ENCODE results near the gene TAOK1. TPM values are rescaled to one million over a fixed set of nuclear protein-coding genes. Genes with fewer than 3 reads are reported as not detected.

The TAOK1 gene
- total and polyA plus RNA-seq, 10 of the 15 experiments (the other 5 are each of a cell fraction or from before 2014, with no cell fraction given): 2.0 to 27.1 (median 11.8) TPM

DNA sequence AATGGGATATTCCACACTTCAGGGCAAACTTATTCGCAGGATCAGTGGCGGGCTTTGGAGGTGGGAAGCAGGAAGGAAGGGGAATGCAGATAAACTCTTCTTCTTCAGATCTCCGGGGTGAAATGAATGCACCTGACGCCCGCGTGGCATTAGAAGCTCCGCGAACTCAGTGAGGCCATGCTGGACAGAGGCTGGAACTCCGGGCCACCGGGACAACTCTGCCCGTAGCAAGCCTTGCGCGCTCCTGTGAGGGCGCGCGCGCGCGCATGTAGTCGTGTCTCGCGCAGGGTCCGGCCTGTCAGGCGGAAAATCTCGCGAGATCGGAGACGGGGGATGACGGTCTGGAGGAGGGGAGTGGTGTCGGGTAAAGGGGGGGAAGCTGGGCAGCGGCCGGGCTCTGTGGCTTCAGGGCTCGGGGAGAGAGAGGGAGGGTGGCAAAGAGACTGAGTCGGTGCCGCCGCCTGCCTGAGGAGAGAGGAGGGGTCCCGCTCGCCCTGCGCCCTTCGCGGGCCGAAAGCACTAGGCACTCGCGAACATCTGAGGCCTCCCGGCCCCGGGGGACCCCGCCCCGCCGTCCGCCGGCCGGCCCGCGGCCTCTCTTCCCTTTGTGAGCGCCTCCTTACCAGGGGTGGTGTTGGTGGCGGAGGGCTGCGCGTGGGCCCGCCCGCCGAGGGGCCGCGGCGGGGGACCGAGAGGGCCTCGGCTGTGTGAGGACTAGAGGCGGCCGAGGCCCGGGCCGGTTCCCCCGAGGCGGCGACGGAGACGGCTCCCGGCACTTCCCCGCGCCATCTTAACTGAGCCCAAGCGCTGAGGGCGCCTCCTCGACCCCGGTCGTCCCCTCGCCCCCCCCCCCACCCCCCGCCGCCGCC, at the start of gene TAOK1 (continued):
- peak; percentile 80 for TF ChIP-seq POLR2AphosphoS2 (IDR thresholded peaks at IDR 0.05; ENCODE audit: low read depth, low read length)
- TF ChIP-seq RB1 (IDR thresholded peaks at IDR 0.05; ENCODE audit: borderline replicate concordance): 0 out of 2 replicates have a peak, but pooled peaks have one; percentile 81
- TF ChIP-seq ZZZ3 (IDR thresholded peaks at IDR 0.05; ENCODE audit: control insufficient read depth, insufficient read length, low read depth): no peak
- TF ChIP-seq RELA (IDR thresholded peaks at IDR 0.05; ENCODE audit: borderline replicate concordance, partially characterized antibody): no peak
- TF ChIP-seq, protein P1, sequence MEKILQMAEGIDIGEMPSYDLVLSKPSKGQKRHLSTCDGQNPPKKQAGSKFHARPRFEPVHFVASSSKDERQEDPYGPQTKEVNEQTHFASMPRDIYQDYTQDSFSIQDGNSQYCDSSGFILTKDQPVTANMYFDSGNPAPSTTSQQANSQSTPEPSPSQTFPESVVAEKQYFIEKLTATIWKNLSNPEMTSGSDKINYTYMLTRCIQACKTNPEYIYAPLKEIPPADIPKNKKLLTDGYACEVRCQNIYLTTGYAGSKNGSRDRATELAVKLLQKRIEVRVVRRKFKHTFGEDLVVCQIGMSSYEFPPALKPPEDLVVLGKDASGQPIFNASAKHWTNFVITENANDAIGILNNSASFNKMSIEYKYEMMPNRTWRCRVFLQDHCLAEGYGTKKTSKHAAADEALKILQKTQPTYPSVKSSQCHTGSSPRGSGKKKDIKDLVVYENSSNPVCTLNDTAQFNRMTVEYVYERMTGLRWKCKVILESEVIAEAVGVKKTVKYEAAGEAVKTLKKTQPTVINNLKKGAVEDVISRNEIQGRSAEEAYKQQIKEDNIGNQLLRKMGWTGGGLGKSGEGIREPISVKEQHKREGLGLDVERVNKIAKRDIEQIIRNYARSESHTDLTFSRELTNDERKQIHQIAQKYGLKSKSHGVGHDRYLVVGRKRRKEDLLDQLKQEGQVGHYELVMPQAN (conservative IDR thresholded peaks at IDR 0.05): peak; percentile 75
- TF ChIP-seq, protein P2, sequence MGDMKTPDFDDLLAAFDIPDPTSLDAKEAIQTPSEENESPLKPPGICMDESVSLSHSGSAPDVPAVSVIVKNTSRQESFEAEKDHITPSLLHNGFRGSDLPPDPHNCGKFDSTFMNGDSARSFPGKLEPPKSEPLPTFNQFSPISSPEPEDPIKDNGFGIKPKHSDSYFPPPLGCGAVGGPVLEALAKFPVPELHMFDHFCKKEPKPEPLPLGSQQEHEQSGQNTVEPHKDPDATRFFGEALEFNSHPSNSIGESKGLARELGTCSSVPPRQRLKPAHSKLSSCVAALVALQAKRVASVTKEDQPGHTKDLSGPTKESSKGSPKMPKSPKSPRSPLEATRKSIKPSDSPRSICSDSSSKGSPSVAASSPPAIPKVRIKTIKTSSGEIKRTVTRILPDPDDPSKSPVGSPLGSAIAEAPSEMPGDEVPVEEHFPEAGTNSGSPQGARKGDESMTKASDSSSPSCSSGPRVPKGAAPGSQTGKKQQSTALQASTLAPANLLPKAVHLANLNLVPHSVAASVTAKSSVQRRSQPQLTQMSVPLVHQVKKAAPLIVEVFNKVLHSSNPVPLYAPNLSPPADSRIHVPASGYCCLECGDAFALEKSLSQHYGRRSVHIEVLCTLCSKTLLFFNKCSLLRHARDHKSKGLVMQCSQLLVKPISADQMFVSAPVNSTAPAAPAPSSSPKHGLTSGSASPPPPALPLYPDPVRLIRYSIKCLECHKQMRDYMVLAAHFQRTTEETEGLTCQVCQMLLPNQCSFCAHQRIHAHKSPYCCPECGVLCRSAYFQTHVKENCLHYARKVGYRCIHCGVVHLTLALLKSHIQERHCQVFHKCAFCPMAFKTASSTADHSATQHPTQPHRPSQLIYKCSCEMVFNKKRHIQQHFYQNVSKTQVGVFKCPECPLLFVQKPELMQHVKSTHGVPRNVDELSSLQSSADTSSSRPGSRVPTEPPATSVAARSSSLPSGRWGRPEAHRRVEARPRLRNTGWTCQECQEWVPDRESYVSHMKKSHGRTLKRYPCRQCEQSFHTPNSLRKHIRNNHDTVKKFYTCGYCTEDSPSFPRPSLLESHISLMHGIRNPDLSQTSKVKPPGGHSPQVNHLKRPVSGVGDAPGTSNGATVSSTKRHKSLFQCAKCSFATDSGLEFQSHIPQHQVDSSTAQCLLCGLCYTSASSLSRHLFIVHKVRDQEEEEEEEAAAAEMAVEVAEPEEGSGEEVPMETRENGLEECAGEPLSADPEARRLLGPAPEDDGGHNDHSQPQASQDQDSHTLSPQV (IDR thresholded peaks at IDR 0.05): peak; percentile 36; the same call in 1 of the 2 replicates
- TF ChIP-seq PAX5 (IDR thresholded peaks at IDR 0.05; ENCODE audit: borderline replicate concordance, low read depth, low read length): peak; percentile 92
- TF ChIP-seq, protein P3, sequence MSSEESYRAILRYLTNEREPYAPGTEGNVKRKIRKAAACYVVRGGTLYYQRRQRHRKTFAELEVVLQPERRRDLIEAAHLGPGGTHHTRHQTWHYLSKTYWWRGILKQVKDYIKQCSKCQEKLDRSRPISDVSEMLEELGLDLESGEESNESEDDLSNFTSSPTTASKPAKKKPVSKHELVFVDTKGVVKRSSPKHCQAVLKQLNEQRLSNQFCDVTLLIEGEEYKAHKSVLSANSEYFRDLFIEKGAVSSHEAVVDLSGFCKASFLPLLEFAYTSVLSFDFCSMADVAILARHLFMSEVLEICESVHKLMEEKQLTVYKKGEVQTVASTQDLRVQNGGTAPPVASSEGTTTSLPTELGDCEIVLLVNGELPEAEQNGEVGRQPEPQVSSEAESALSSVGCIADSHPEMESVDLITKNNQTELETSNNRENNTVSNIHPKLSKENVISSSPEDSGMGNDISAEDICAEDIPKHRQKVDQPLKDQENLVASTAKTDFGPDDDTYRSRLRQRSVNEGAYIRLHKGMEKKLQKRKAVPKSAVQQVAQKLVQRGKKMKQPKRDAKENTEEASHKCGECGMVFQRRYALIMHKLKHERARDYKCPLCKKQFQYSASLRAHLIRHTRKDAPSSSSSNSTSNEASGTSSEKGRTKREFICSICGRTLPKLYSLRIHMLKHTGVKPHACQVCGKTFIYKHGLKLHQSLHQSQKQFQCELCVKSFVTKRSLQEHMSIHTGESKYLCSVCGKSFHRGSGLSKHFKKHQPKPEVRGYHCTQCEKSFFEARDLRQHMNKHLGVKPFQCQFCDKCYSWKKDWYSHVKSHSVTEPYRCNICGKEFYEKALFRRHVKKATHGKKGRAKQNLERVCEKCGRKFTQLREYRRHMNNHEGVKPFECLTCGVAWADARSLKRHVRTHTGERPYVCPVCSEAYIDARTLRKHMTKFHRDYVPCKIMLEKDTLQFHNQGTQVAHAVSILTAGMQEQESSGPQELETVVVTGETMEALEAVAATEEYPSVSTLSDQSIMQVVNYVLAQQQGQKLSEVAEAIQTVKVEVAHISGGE (CRISPR knock-in tag; IDR thresholded peaks at IDR 0.05): no peak
- TF ChIP-seq, protein P4, sequence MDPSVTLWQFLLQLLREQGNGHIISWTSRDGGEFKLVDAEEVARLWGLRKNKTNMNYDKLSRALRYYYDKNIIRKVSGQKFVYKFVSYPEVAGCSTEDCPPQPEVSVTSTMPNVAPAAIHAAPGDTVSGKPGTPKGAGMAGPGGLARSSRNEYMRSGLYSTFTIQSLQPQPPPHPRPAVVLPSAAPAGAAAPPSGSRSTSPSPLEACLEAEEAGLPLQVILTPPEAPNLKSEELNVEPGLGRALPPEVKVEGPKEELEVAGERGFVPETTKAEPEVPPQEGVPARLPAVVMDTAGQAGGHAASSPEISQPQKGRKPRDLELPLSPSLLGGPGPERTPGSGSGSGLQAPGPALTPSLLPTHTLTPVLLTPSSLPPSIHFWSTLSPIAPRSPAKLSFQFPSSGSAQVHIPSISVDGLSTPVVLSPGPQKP (IDR thresholded peaks at IDR 0.05; ENCODE audit: low read depth, low read length): peak; percentile 46; the same call in 1 of the 2 replicates
- peak; percentile 84 for TF ChIP-seq SMAD5 (IDR thresholded peaks at IDR 0.05; ENCODE audit: low read depth)
- peak; percentile 93 for TF ChIP-seq POLR2AphosphoS5 (IDR thresholded peaks at IDR 0.05; ENCODE audit: low read length)
- TF ChIP-seq CBFB (IDR thresholded peaks at IDR 0.05; ENCODE audit: low read depth): peak; percentile 97
- 0 out of 2 replicates have a peak, but pooled peaks have one; percentile 2 for TF ChIP-seq SPI1 (IDR thresholded peaks at IDR 0.05; ENCODE audit: borderline replicate concordance, insufficient read depth, low read depth, low read length)
- peak; percentile 74; the same call in 1 of the 2 replicates for TF ChIP-seq TARDBP (IDR thresholded peaks at IDR 0.05; ENCODE audit: borderline replicate concordance)
- TF ChIP-seq, protein P5, sequence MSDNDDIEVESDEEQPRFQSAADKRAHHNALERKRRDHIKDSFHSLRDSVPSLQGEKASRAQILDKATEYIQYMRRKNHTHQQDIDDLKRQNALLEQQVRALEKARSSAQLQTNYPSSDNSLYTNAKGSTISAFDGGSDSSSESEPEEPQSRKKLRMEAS (IDR thresholded peaks at IDR 0.05; ENCODE audit: low read depth, low read length): peak; percentile 76

Measured in GM12878 (cell line).